GM12891 (cell line): ENCODE measurements around the gene ASCL2.

ENCODE experiments used
- PAX5 ChIP-seq: IDR thresholded peaks from 2 replicates; pipeline ENCODE4 v1.6.1; 2011; ENCODE audit warnings: low read length, moderate library complexity, mild to moderate bottlenecking; ENCODE audit not compliant: insufficient read depth, severe bottlenecking
- POLR2A ChIP-seq: IDR thresholded peaks from 2 replicates; pipeline ENCODE4 v1.6.1; 2011; ENCODE audit warnings: low read depth, low read length, control low read depth
- POLR2AphosphoS5 ChIP-seq: IDR thresholded peaks from 2 replicates; pipeline ENCODE4 v1.6.1; 2011; ENCODE audit warnings: low read depth, low read length, control low read depth
- POU2F2 ChIP-seq: IDR thresholded peaks from 2 replicates; pipeline ENCODE4 v1.6.1; 2011; ENCODE audit warnings: low read depth, mild to moderate bottlenecking, control low read depth, low read length, moderate library complexity
- SPI1 ChIP-seq: IDR thresholded peaks from 2 replicates; pipeline ENCODE4 v1.6.1; 2011; ENCODE audit warnings: low read depth, low read length, control low read depth
- TAF1 ChIP-seq: IDR thresholded peaks from 2 replicates; pipeline ENCODE4 v1.6.1; 2011; ENCODE audit warnings: low read depth, low read length, control low read depth

DNA sequence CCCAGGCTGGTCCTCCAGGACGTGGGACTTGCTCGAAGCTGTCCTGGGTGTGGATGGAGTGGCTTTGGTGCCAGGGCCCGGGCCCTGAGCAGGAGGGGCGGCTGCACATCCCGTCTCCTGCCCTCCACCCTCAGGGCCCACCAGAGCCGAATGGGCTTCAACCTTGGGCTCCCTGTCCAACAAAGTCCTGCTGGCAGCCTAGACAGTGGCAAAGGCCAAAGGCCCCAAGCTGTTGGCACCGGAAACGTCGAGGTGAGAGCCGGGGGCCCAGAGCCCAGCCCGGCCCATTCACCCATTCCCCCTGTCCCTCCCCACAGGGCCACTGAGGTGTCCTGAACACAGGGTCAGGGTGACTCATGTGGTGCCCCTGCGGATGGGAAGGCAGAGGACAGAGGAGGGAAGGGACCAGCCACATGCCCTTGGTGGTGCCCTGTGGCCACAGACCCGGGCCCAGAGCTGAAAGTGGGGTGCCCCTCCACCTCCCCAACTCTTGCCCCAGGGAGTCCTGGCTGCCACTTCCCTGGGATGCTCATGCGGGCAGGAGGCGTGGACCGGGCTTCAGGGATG lies 40.5 kb upstream of the ASCL2 start:
- TF ChIP-seq POLR2A (no peak), POLR2AphosphoS5 (no peak), POU2F2 (no peak), TAF1 (no peak), PAX5 (no peak), SPI1 (no peak)
